GM06990 (cell line): Measurements from ENCODE around the gene NOX4.
A peak's percentile ranks its signal among the peaks of the same experiment; 100 is the strongest.

Experiments used
- DNase-seq: peaks from one replicate; pipeline ENCODE4 v3.0.0-alpha.2; 2011; ENCODE audit not compliant: insufficient read length; ENCODE audit errors: extremely low read depth
- H3K27me3 ChIP-seq: replicated peaks from 2 replicates; pipeline ENCODE4 v1.6.0; 2011; ENCODE audit warnings: low read length; ENCODE audit not compliant: control insufficient read depth, insufficient read depth
- H3K36me3 ChIP-seq: 2 replicates; pipeline ENCODE4 v1.5.1; 2011; ENCODE audit warnings: low read length; ENCODE audit not compliant: control insufficient read depth, insufficient read depth
- H3K4me3 ChIP-seq: replicated peaks from 2 replicates; pipeline ENCODE4 v1.5.1; 2011; ENCODE audit warnings: low read depth, mild to moderate bottlenecking, control low read depth, low read length
- CTCF ChIP-seq: IDR thresholded peaks from 2 replicates; pipeline ENCODE4 v1.5.1; 2011; ENCODE audit warnings: low read length, control low read depth, mild to moderate bottlenecking, inconsistent platforms; ENCODE audit not compliant: insufficient read depth, poor library complexity, severe bottlenecking

NOX4 gene

GRCh38 chr11:89503422-89503821 lies 12.2 kb upstream of the NOX4 start:
- Histone ChIP-seq H3K4me3 (no peak overlapping the region), H3K36me3 (no peaks in the 10 kb centered on the region), H3K27me3 (no peaks in the 10 kb centered on the region)
- no peak for DNase-seq
- TF ChIP-seq CTCF: no peak

- DNase-seq: no peak
- no peak for TF ChIP-seq CTCF
- Histone ChIP-seq H3K36me3 (no peaks in the 10 kb centered on the region), H3K27me3 (no peaks in the 10 kb centered on the region), H3K4me3 (no peak overlapping the region)
Observed at GRCh38 chr11:89502301-89502700, 11.1 kb upstream of the NOX4 start.

DNA sequence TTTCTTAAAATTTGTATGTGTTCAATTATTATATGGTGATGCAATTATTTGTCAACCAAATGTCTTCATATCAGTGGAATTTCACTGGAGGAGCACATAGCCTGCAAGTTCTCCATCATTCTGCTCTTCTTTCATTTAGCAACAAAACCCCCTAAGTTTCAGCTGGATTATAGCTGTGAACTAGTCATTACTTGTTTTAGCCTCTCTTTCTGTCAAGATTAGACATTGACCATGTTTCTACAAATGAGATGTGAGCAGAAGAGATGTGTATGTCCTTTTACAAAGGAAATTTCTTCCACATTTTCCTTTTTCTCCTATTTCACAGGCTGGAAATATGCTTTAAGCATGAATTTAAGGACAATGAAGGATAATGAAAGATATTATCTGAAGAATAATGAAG lies 9.2 kb upstream of the NOX4 start:
- no peak for DNase-seq
- H3K27me3 ChIP-seq: no peaks in the 10 kb centered on the region
- H3K4me3 ChIP-seq: no peak overlapping the region
- TF ChIP-seq CTCF: no peak
- no peaks in the 10 kb centered on the region for H3K36me3 ChIP-seq

- no peak overlapping the region for H3K4me3 ChIP-seq
- H3K27me3 ChIP-seq: no peaks in the 10 kb centered on the region
- peak; percentile 27 for TF ChIP-seq CTCF
- H3K36me3 ChIP-seq: no peaks in the 10 kb centered on the region
- no peak for DNase-seq
Observed at GRCh38 chr11:89498845-89499448, 7.8 kb upstream of the NOX4 start.

GRCh38 chr11:89495951-89496350 lies 4.8 kb upstream of the NOX4 start:
- H3K36me3 ChIP-seq: no peaks in the 10 kb centered on the region
- no peak overlapping the region for H3K4me3 ChIP-seq
- TF ChIP-seq CTCF: no peak
- H3K27me3 ChIP-seq: no peaks in the 10 kb centered on the region; the same call in 1 of the 2 replicates
- DNase-seq: no peak

GRCh38 chr11:89493431-89493830 lies 2.3 kb upstream of the NOX4 start:
- no peak overlapping the region for H3K4me3 ChIP-seq
- no peaks in the 10 kb centered on the region; the same call in 1 of the 2 replicates for H3K27me3 ChIP-seq
- no peak for DNase-seq
- TF ChIP-seq CTCF: no peak
- H3K36me3 ChIP-seq: no peaks in the 10 kb centered on the region
